HepG2 (cell line): Measurements from ENCODE around the gene ATG16L2. TPM values are rescaled to one million over a fixed set of nuclear protein-coding genes. Genes with fewer than 3 reads are reported as not detected.

Experiments used
- ATAC-seq: fragments of 200-7000 bp; cut with Tn5 transposase; 3 replicates; pipeline ENCODE4 v1.9.1; 2020; ENCODE audit warnings: mild to moderate bottlenecking, moderate library complexity
- BruUV-seq: library from RNA; stranded (reverse); fragments of 400-500 nt; replicated peaks from 2 replicates; lab custom pipeline; 2021; lab: Mats Ljungman, UMichigan
- CTCF ChIA-PET: fragments of 300-600 bp; formaldehyde crosslinking; extraction: SDS; loops from one replicate; lab custom pipeline; 2021; ENCODE audit warnings: low total read pairs, inconsistent platforms, low intra/inter-chr PET ratio; lab: Yijun Ruan, JAX
- POLR2A ChIA-PET: fragments of 350-600 bp; sonication (Branson Sonifier 250); formaldehyde crosslinking; loops from one replicate; lab custom pipeline; 2020; ENCODE audit warnings: antibody characterized with exemption, inconsistent platforms; lab: Yijun Ruan, JAX
- DNase-seq: peaks from one replicate; pipeline ENCODE4 v3.0.0-alpha.2; 2015; ENCODE audit warnings: low spot score
- FAIRE-seq: peaks from 3 replicates; lab custom pipeline; 2011; peaks lifted over from hg19 to GRCh38; lab: Jason Lieb, UNC
- H2AFZ ChIP-seq: one replicate; pipeline ENCODE4 v1.6.1; 2011; ENCODE audit warnings: low read length, inconsistent platforms
- H3K27ac ChIP-seq: fragments of 300-600 bp; 3 replicates; pipeline ENCODE4 v1.8.0; 2011; ENCODE audit warnings: mixed run types, mild to moderate bottlenecking, mixed read lengths, low read length, inconsistent platforms; ENCODE audit not compliant: insufficient read depth; ENCODE audit errors: extremely low read length
- H3K27me3 ChIP-seq, 2 experiments: fragments of 200-600 bp in 1 of 2; 2 replicates in 1 of 2; 3 replicates in 1 of 2; pipeline versions ENCODE4 v1.6.0 to v1.8.0; 2011; ENCODE audit warnings: low read length in 2 of 2, mild to moderate bottlenecking in 2 of 2, moderate library complexity in 2 of 2, inconsistent platforms in 1 of 2; ENCODE audit not compliant: insufficient read depth in 2 of 2, control insufficient read depth in 1 of 2
- H3K36me3 ChIP-seq, 2 experiments: fragments of 200-600 bp in 1 of 2; replicated peaks in 1 of 2; 2 replicates in 1 of 2; 3 replicates in 1 of 2; pipeline versions ENCODE4 v1.5.1 to v1.8.0; 2011; ENCODE audit warnings: low read length in 2 of 2, inconsistent platforms in 1 of 2; ENCODE audit not compliant: insufficient read depth in 2 of 2, control insufficient read depth in 1 of 2
- H3K4me1 ChIP-seq: 2 replicates; pipeline ENCODE4 v1.5.1; 2012; ENCODE audit warnings: low read length, inconsistent platforms; ENCODE audit not compliant: insufficient read depth
- H3K4me2 ChIP-seq: 2 replicates; pipeline ENCODE4 v1.6.0; 2011; ENCODE audit warnings: low read depth, low read length, inconsistent platforms
- H3K4me3 ChIP-seq, 3 experiments: fragments of 200-600 bp in 1 of 3; sonication (generic), shearing (Covaris generic) in 1 of 3; replicated peaks in 1 of 3; 2 replicates each; pipeline ENCODE4 v1.5.1; 2011 to 2016; ENCODE audit warnings: low read length in 3 of 3, inconsistent platforms in 2 of 3, low read depth in 2 of 3, mild to moderate bottlenecking in 2 of 3, control low read depth in 1 of 3, mixed read lengths in 1 of 3; ENCODE audit not compliant: insufficient read depth in 1 of 3
- H3K79me2 ChIP-seq: one replicate; pipeline ENCODE4 v1.6.1; 2011; ENCODE audit warnings: low read length, inconsistent platforms; ENCODE audit not compliant: insufficient read depth
- H3K9ac ChIP-seq: 2 replicates; pipeline ENCODE4 v1.6.0; 2011; ENCODE audit warnings: mild to moderate bottlenecking, low read depth, low read length, inconsistent platforms; ENCODE audit not compliant: insufficient read depth
- H3K9me3 ChIP-seq: 2 replicates; pipeline ENCODE4 v1.5.1; 2012; ENCODE audit warnings: mild to moderate bottlenecking, low read length
- H4K20me1 ChIP-seq: 2 replicates; pipeline ENCODE4 v1.6.0; 2011; ENCODE audit warnings: inconsistent platforms, mild to moderate bottlenecking, low read length, moderate library complexity; ENCODE audit not compliant: insufficient read depth
- AHR ChIP-seq: IDR thresholded peaks from 2 replicates; pipeline ENCODE4 v1.6.1; 2018; ENCODE audit warnings: missing genetic modification reagents, missing compliant biosample characterization
- CEBPZ ChIP-seq: IDR thresholded peaks from 2 replicates; pipeline ENCODE4 v1.6.1; 2012; ENCODE audit warnings: low read length, improper control_type of control experiment
- ELF3 ChIP-seq: IDR thresholded peaks from 2 replicates; pipeline ENCODE4 v1.6.1; 2016; ENCODE audit warnings: missing genetic modification reagents, missing compliant biosample characterization
- FOXK1 ChIP-seq: sonication (generic); formaldehyde crosslinking; IDR thresholded peaks from 2 replicates; pipeline ENCODE4 v1.4.0; 2020; ENCODE audit warnings: low read depth, missing genetic modification reagents, borderline replicate concordance
- IRX3 ChIP-seq: sonication (generic); formaldehyde crosslinking; IDR thresholded peaks from 2 replicates; pipeline ENCODE4 v1.8.1; 2023; ENCODE audit warnings: mild to moderate bottlenecking, low read depth, missing genetic modification reagents, borderline replicate concordance
- KDM2A ChIP-seq: sonication (generic); formaldehyde crosslinking; IDR thresholded peaks from 2 replicates; pipeline ENCODE4 v1.4.0; 2020; ENCODE audit warnings: low read depth, missing genetic modification reagents, borderline replicate concordance
- MTA1 ChIP-seq: sonication (generic); formaldehyde crosslinking; IDR thresholded peaks from 2 replicates; pipeline ENCODE4 v1.4.0; 2020; ENCODE audit warnings: missing genetic modification reagents, mild to moderate bottlenecking, borderline replicate concordance
- NR3C1 ChIP-seq: sonication (generic); formaldehyde crosslinking; IDR thresholded peaks from 2 replicates; pipeline ENCODE4 v1.4.0; 2020; ENCODE audit warnings: missing genetic modification reagents
- U2AF2 ChIP-seq: fragments of 200-400 bp; formaldehyde crosslinking; IDR thresholded peaks from 2 replicates; pipeline ENCODE4 v1.6.1; 2017; ENCODE audit warnings: low read depth, mild to moderate bottlenecking, low read length
- ZBTB14 ChIP-seq: sonication (generic); formaldehyde crosslinking; IDR thresholded peaks from 2 replicates; pipeline ENCODE4 v1.4.0; 2020; ENCODE audit warnings: missing genetic modification reagents
- ZBTB7B ChIP-seq: sonication (generic); formaldehyde crosslinking; IDR thresholded peaks from 2 replicates; pipeline ENCODE4 v1.4.0; 2020; ENCODE audit warnings: missing genetic modification reagents
- ZNF136 ChIP-seq: sonication (generic); formaldehyde crosslinking; IDR thresholded peaks from 2 replicates; pipeline ENCODE4 v1.8.1; 2022; ENCODE audit warnings: low read depth, mild to moderate bottlenecking, moderate library complexity, missing genetic modification reagents
- ZNF343 ChIP-seq: sonication (generic); formaldehyde crosslinking; IDR thresholded peaks from 2 replicates; pipeline ENCODE4 v1.4.0; 2020; ENCODE audit warnings: mild to moderate bottlenecking, missing genetic modification reagents
- ZNF383 ChIP-seq: sonication (generic); formaldehyde crosslinking; IDR thresholded peaks from 2 replicates; pipeline ENCODE4 v1.4.0; 2020; ENCODE audit warnings: missing genetic modification reagents, mild to moderate bottlenecking, borderline replicate concordance
- ZNF530 ChIP-seq: sonication (generic); formaldehyde crosslinking; IDR thresholded peaks from 2 replicates; pipeline ENCODE4 v1.5.0; 2020; ENCODE audit warnings: low read depth, mild to moderate bottlenecking, missing genetic modification reagents
- ZNF543 ChIP-seq: sonication (generic); formaldehyde crosslinking; IDR thresholded peaks from 2 replicates; pipeline ENCODE4 v1.4.0; 2020; ENCODE audit warnings: mild to moderate bottlenecking, missing genetic modification reagents
- ZNF710 ChIP-seq: sonication (generic); formaldehyde crosslinking; IDR thresholded peaks from 2 replicates; pipeline ENCODE4 v1.5.0; 2020; ENCODE audit warnings: mild to moderate bottlenecking, missing genetic modification reagents, borderline replicate concordance
- ZNF713 ChIP-seq: sonication (generic); formaldehyde crosslinking; IDR thresholded peaks from 2 replicates; pipeline ENCODE4 v1.4.0; 2020; ENCODE audit warnings: mild to moderate bottlenecking, missing genetic modification reagents
- WGBS: methylation state at CpG from one replicate; pipeline ENCODE4 v1.1.6; 2017; ENCODE audit warnings: low lambda C conversion rate; 5-methylcytosine and 5-hydroxymethylcytosine counted together
- in situ Hi-C: cut with HindIII; loops from 2 replicates; pipeline ENCODE4 v1.10.0; 2017; ENCODE audit warnings: low pct_unique_long_range_greater_than_20kb; ENCODE audit not compliant: extremely low pct_ligation_motif_present
- intact Hi-C: fragments of 100-400 bp; cut with micrococcal nuclease; formaldehyde crosslinking; loops from one replicate; pipeline ENCODE4 v1.10.0; 2022; ENCODE audit not compliant: unreplicated experiment
- polyA plus RNA-seq, 8 experiments: library from polyadenylated mRNA; depleted of rRNA in 3 of 8; stranded (reverse) in 7 of 8; unstranded in 1 of 8; fragments of >200 nt; fragmentation: Illumina TruSeq in 4 of 8; extraction: Trizol in 4 of 8; gene quantifications; 2 replicates each; pipeline versions ENCODE4 v1.2.1 to v1.2.3, GENCODE V29; 2011 to 2016; ENCODE audit warnings: low read depth in 4 of 8, missing spikeins in 1 of 8, mixed read lengths in 1 of 8; ENCODE audit not compliant: insufficient read depth in 1 of 8
- total RNA-seq, 5 experiments: library from RNA; depleted of rRNA; stranded (reverse); fragments of >200 nt; fragmentation: Illumina TruSeq; extraction: Trizol; gene quantifications; 2 replicates each; pipeline ENCODE4 v1.2.3, GENCODE V29; 2016; ENCODE audit warnings: low read depth in 1 of 5

ATG16L2 gene
- total and polyA plus RNA-seq, 2 of the 13 experiments (the other 11 are each of a cell fraction or from before 2014, with no cell fraction given) = 6.2 to 14.8 TPM

- TF ChIP-seq ZNF136 (no peak), U2AF2 (no peak), ZNF530 (no peak), AHR (CRISPR knock-in tag) (no peak), ZBTB7B (CRISPR knock-in tag) (no peak), FOXK1 (CRISPR knock-in tag) (no peak)
- TF ChIP-seq, all 625 proteins: peak for 0
Observed at GRCh38 chr11:72769680-72770079, 44.5 kb upstream of the ATG16L2 start (continued).

GRCh38 chr11:72770799-72771198 is 43.4 kb upstream of the ATG16L2 start:
- intact Hi-C loops = no loop called here
- H3K4me2 ChIP-seq = no peak overlapping the region
- no peak overlapping the region for H2AFZ ChIP-seq
- no peak for DNase-seq
- no peak for FAIRE-seq
- ATAC-seq = no peak
- peaks cover 3% of the 10 kb centered on the region; the same call in 1 of the 2 replicates for H4K20me1 ChIP-seq
- peaks cover 64% of the 10 kb centered on the region for H3K79me2 ChIP-seq
- ChIA-PET CTCF (no interaction called here), POLR2A (interaction anchor here (1.2 kb wide), 2 partner anchors 8 to 23 kb away, joined by 4 to 5 read pairs; partner anchors contain the start of gene STARD10)
- H3K36me3 ChIP-seq = peaks cover 4 to 33% of the 10 kb centered on the region in 2 experiments
- no peaks in the 10 kb centered on the region for H3K9me3 ChIP-seq
- peaks cover 83% of the 10 kb centered on the region for H3K4me1 ChIP-seq
- H3K27me3 ChIP-seq = no peaks in the 10 kb centered on the region
- in situ Hi-C loops = no loop called here
- WGBS = 89% methylated on average over 3 of the region's 3 CpGs
- no peak overlapping the region for H3K27ac ChIP-seq
- no peak overlapping the region for H3K4me3 ChIP-seq
- BruUV-seq = no TSS peak
- H3K9ac ChIP-seq = no peak overlapping the region
- TF ChIP-seq NR3C1 (CRISPR knock-in tag) (no peak), ZNF713 (CRISPR knock-in tag) (no peak), IRX3 (CRISPR knock-in tag) (no peak), ZBTB14 (CRISPR knock-in tag) (no peak), ZNF343 (CRISPR knock-in tag) (no peak), MTA1 (CRISPR knock-in tag) (no peak), ELF3 (CRISPR knock-in tag) (no peak), ZNF543 (no peak), KDM2A (CRISPR knock-in tag) (no peak), CEBPZ (no peak), ZNF710 (CRISPR knock-in tag) (no peak), ZNF383 (CRISPR knock-in tag) (no peak)
